GM21723 (cell line): ENCODE measurements around the gene HPS1.
"Not testable (repeated sequence)": the region's sequence is repeated elsewhere in the genome, so short reads cannot be mapped to it uniquely, and the experiment has no call there.

Source experiments
- ATAC-seq: cut with Tn5 transposase; IDR thresholded peaks from one replicate; pipeline ENCODE4 v1.9.1; 2021; ENCODE audit warnings: mild to moderate bottlenecking, moderate library complexity; ENCODE audit not compliant: unreplicated experiment

HPS1 gene

GRCh38 chr10:98396096-98397063 lies 50.4 kb downstream of the HPS1 start:
- no peak for ATAC-seq

- ATAC-seq: no peak
These were observed 51.8 kb downstream of the HPS1 start for GRCh38 chr10:98394851-98395440.

- ATAC-seq: no peak
These were observed 55.1 kb downstream of the HPS1 start for GRCh38 chr10:98391578-98391991.

GRCh38 chr10:98391065-98391464 lies 55.7 kb downstream of the HPS1 start:
- ATAC-seq: no peak

- no peak for ATAC-seq
These were observed 56.3 kb downstream of the HPS1 start for GRCh38 chr10:98390406-98390805.

GRCh38 chr10:98389398-98389797 lies 57.3 kb downstream of the HPS1 start:
- no peak for ATAC-seq

- no peak for ATAC-seq
These were observed 58.6 kb downstream of the HPS1 start for GRCh38 chr10:98388101-98388655.

GRCh38 chr10:98384531-98385133 lies 62.1 kb downstream of the HPS1 start:
- ATAC-seq: no peak

GRCh38 chr10:98383869-98384268 lies 62.9 kb downstream of the HPS1 start:
- ATAC-seq: no peak

- not testable (repeated sequence) for ATAC-seq
These were observed 63.5 kb downstream of the HPS1 start for GRCh38 chr10:98383134-98383667.

GRCh38 chr10:98382691-98383101 lies 64.0 kb downstream of the HPS1 start:
- ATAC-seq: no peak

- ATAC-seq: no peak
These were observed 66.0 kb downstream of the HPS1 start for GRCh38 chr10:98380493-98381339.

- ATAC-seq: no peak
These were observed 68.0 kb downstream of the HPS1 start for GRCh38 chr10:98378722-98379121.

GRCh38 chr10:98377536-98377935 lies 69.2 kb downstream of the HPS1 start:
- no peak for ATAC-seq

GRCh38 chr10:98377001-98377400 lies 69.7 kb downstream of the HPS1 start:
- no peak for ATAC-seq

GRCh38 chr10:98376485-98376884 lies 70.2 kb downstream of the HPS1 start:
- no peak for ATAC-seq

GRCh38 chr10:98374217-98374985 lies 72.3 kb downstream of the HPS1 start:
- ATAC-seq: no peak

GRCh38 chr10:98373260-98374040 lies 73.3 kb downstream of the HPS1 start:
- no peak for ATAC-seq
